H1 (cell line): ENCODE measurements around the gene MGAT2. TPM values are rescaled to one million over a fixed set of nuclear protein-coding genes. Genes with fewer than 3 reads are reported as not detected.
A peak's percentile ranks its signal among the peaks of the same experiment; 100 is the strongest.
"Not testable (repeated sequence)": the region's sequence is repeated elsewhere in the genome, so short reads cannot be mapped to it uniquely, and the experiment has no call there.

Experiments used
- CTCF ChIA-PET: fragments of 300-600 bp; sonication (Branson Sonifier 250); formaldehyde crosslinking; loops from one replicate; lab custom pipeline; 2021; ENCODE audit not compliant: partially characterized antibody; lab: Charles Lee
- POLR2A ChIA-PET: fragments of 300-600 bp; sonication (Branson Sonifier 250); formaldehyde crosslinking; loops from one replicate; lab custom pipeline; 2021; ENCODE audit warnings: inconsistent platforms; ENCODE audit not compliant: partially characterized antibody; lab: Charles Lee
- DNase-seq, 2 experiments: peaks; one replicate each; pipeline versions ENCODE4 v3.0.0 to v3.0.0-alpha.2; 2010 to 2022; ENCODE audit warnings: low spot score in 2 of 2, low read depth in 1 of 2, mixed read lengths in 1 of 2
- FAIRE-seq: peaks from 2 replicates; lab custom pipeline; 2011; peaks lifted over from hg19 to GRCh38; lab: Jason Lieb, UNC
- H2AFZ ChIP-seq: 2 replicates; pipeline ENCODE4 v1.8.1; 2012; ENCODE audit warnings: low read length, inconsistent platforms
- H2AK5ac ChIP-seq: 2 replicates; pipeline ENCODE4 v1.6.1; 2013; ENCODE audit warnings: low read depth, low read length
- H2BK120ac ChIP-seq: replicated peaks from 2 replicates; pipeline ENCODE3; 2013; ENCODE audit warnings: low read depth, low read length, inconsistent platforms
- H2BK12ac ChIP-seq: 2 replicates; pipeline ENCODE4 v1.6.1; 2013; ENCODE audit warnings: low read depth, low read length
- H2BK15ac ChIP-seq: 2 replicates; pipeline ENCODE4 v1.6.1; 2013; ENCODE audit warnings: low read length
- H2BK20ac ChIP-seq: 2 replicates; pipeline ENCODE4 v1.6.1; 2013; ENCODE audit warnings: low read length
- H2BK5ac ChIP-seq: 2 replicates; pipeline ENCODE4 v1.6.1; 2013; ENCODE audit warnings: low read depth, low read length
- H3K14ac ChIP-seq: 2 replicates; pipeline ENCODE4 v1.6.1; 2013; ENCODE audit warnings: inconsistent platforms; ENCODE audit not compliant: insufficient read length
- H3K18ac ChIP-seq: 2 replicates; pipeline ENCODE4 v1.6.1; 2013; ENCODE audit warnings: low read length; ENCODE audit errors: extremely low read depth
- H3K23ac ChIP-seq: 2 replicates; pipeline ENCODE4 v1.6.1; 2013; ENCODE audit warnings: inconsistent platforms; ENCODE audit not compliant: insufficient read length
- H3K23me2 ChIP-seq: 2 replicates; pipeline ENCODE4 v1.6.1; 2013; ENCODE audit warnings: low read depth, low read length
- H3K27ac ChIP-seq: 2 replicates; pipeline ENCODE4 v1.6.1; 2011; ENCODE audit warnings: low read depth, low read length, inconsistent platforms
- H3K27me3 ChIP-seq, 4 experiments: replicated peaks in 1 of 4; 1 replicate in 1 of 4; 2 replicates in 3 of 4; pipeline versions ENCODE4 v1.6.1 to v1.8.1; 2011 to 2013; ENCODE audit warnings: low read length in 3 of 4, mild to moderate bottlenecking in 3 of 4, inconsistent platforms in 2 of 4, mixed read lengths in 2 of 4, moderate library complexity in 1 of 4; ENCODE audit not compliant: control insufficient read depth in 3 of 4, insufficient read depth in 3 of 4; ENCODE audit errors: extremely low read depth in 1 of 4
- H3K36me3 ChIP-seq, 4 experiments: 2 replicates each; pipeline versions ENCODE4 v1.6.1 to v1.8.1; 2011 to 2013; ENCODE audit warnings: mild to moderate bottlenecking in 4 of 4, low read length in 3 of 4, moderate library complexity in 2 of 4, control low read depth in 1 of 4, inconsistent platforms in 1 of 4; ENCODE audit not compliant: insufficient read depth in 4 of 4, control insufficient read depth in 2 of 4
- H3K4ac ChIP-seq: replicated peaks from 2 replicates; pipeline ENCODE3; 2013; ENCODE audit warnings: low read length, low read depth, mixed read lengths, inconsistent platforms; ENCODE audit not compliant: insufficient read length
- H3K4me1 ChIP-seq, 4 experiments: replicated peaks in 1 of 4; 1 replicate in 1 of 4; 2 replicates in 3 of 4; pipeline versions ENCODE4 v1.6.1 to v1.8.1; 2011 to 2013; ENCODE audit warnings: low read length in 3 of 4, inconsistent platforms in 2 of 4, mixed read lengths in 1 of 4; ENCODE audit not compliant: insufficient read depth in 4 of 4, control insufficient read depth in 3 of 4
- H3K4me2 ChIP-seq, 2 experiments: 2 replicates each; pipeline versions ENCODE4 v1.6.1 to v1.8.1; 2011 to 2013; ENCODE audit warnings: low read depth in 2 of 2, low read length in 2 of 2, control low read depth in 1 of 2, inconsistent platforms in 1 of 2, mild to moderate bottlenecking in 1 of 2; ENCODE audit not compliant: insufficient read depth in 1 of 2
- H3K4me3 ChIP-seq, 4 experiments: fragments of 200-600, 300-600 bp in 1 of 4; sonication (generic), shearing (Covaris generic), sonication (Bioruptor Twin) in 1 of 4; 2 replicates each; pipeline versions ENCODE4 v1.5.1 to v1.8.1; 2011 to 2016; ENCODE audit warnings: low read length in 4 of 4, low read depth in 3 of 4, control low read depth in 2 of 4, inconsistent platforms in 2 of 4, mild to moderate bottlenecking in 2 of 4, mixed read lengths in 1 of 4, moderate library complexity in 1 of 4; ENCODE audit not compliant: insufficient read depth in 2 of 4; ENCODE audit errors: extremely low read depth in 1 of 4
- H3K56ac ChIP-seq: replicated peaks from 2 replicates; pipeline ENCODE3; 2013; ENCODE audit warnings: low read depth, mild to moderate bottlenecking, mixed read lengths, low read length, inconsistent platforms; ENCODE audit not compliant: insufficient read length
- H3K79me1 ChIP-seq: 2 replicates; pipeline ENCODE4 v1.6.1; 2013; ENCODE audit warnings: low read depth, low read length, control low read depth
- H3K79me2 ChIP-seq, 2 experiments: 2 replicates each; pipeline versions ENCODE4 v1.6.1 to v1.8.1; 2012 to 2013; ENCODE audit warnings: low read length in 2 of 2, mild to moderate bottlenecking in 2 of 2, inconsistent platforms in 1 of 2; ENCODE audit not compliant: insufficient read depth in 2 of 2, control insufficient read depth in 1 of 2
- H3K9ac ChIP-seq, 4 experiments: replicated peaks in 1 of 4; 1 replicate in 1 of 4; 2 replicates in 3 of 4; pipeline versions ENCODE4 v1.6.1 to v1.8.1; 2011 to 2013; ENCODE audit warnings: low read depth in 3 of 4, low read length in 3 of 4, control low read depth in 2 of 4, mild to moderate bottlenecking in 2 of 4, moderate library complexity in 2 of 4, inconsistent platforms in 1 of 4; ENCODE audit errors: extremely low read depth in 1 of 4
- H3K9me3 ChIP-seq, 2 experiments: 2 replicates each; pipeline versions ENCODE4 v1.6.1 to v1.8.1; 2012 to 2013; ENCODE audit warnings: mild to moderate bottlenecking in 2 of 2, moderate library complexity in 2 of 2, control low read depth in 1 of 2, inconsistent platforms in 1 of 2, low read depth in 1 of 2, low read length in 1 of 2, mixed read lengths in 1 of 2; ENCODE audit not compliant: insufficient read depth in 2 of 2
- H4K20me1 ChIP-seq, 2 experiments: replicated peaks in 1 of 2; 2 replicates each; pipeline versions ENCODE3 to v1.8.1; 2011 to 2013; ENCODE audit warnings: inconsistent platforms in 2 of 2, low read length in 2 of 2, mild to moderate bottlenecking in 1 of 2; ENCODE audit not compliant: insufficient read depth in 2 of 2, control insufficient read depth in 1 of 2
- H4K5ac ChIP-seq: 2 replicates; pipeline ENCODE4 v1.6.1; 2013; ENCODE audit warnings: low read length, low read depth, mixed read lengths, inconsistent platforms; ENCODE audit not compliant: insufficient read length
- H4K8ac ChIP-seq: 2 replicates; pipeline ENCODE4 v1.8.0; 2013; ENCODE audit warnings: mild to moderate bottlenecking, moderate library complexity, low read length, inconsistent platforms; ENCODE audit not compliant: insufficient read depth; ENCODE audit errors: extremely low read depth
- H4K91ac ChIP-seq: replicated peaks from 2 replicates; pipeline ENCODE3; 2013; ENCODE audit warnings: low read length, mixed read lengths, inconsistent platforms; ENCODE audit not compliant: insufficient read length
- CHD1 ChIP-seq: IDR thresholded peaks from 2 replicates; pipeline ENCODE4 v1.6.1; 2012; ENCODE audit warnings: low read depth, low read length, improper control_type of control experiment
- POLR2AphosphoS5 ChIP-seq: IDR thresholded peaks from 2 replicates; pipeline ENCODE4 v1.6.1; 2011; ENCODE audit warnings: low read depth, low read length
- WGBS, 2 experiments: shearing (Covaris generic) in 1 of 2; methylation state at CpG; one replicate each; pipeline versions ENCODE4 v1.1.6 to v1.1.7; 2013 to 2015; ENCODE audit warnings: low lambda C conversion rate in 2 of 2, mixed read lengths in 2 of 2, inconsistent platforms in 1 of 2, low coverage in 1 of 2, missing lambda C conversion rate in 1 of 2; ENCODE audit not compliant: insufficient replicate concordance in 2 of 2, insufficient coverage in 1 of 2, insufficient read length in 1 of 2; ENCODE audit errors: extremely low coverage in 1 of 2, missing lambda C conversion rate in 1 of 2; 5-methylcytosine and 5-hydroxymethylcytosine counted together
- polyA plus RNA-seq, 7 experiments: library from polyadenylated mRNA; depleted of rRNA in 3 of 7; stranded (reverse) in 5 of 7; unstranded in 2 of 7; fragments of >200 nt in 5 of 7; fragments of 200-250 nt in 2 of 7; gene quantifications; 1 replicate in 5 of 7; 2 replicates in 1 of 7; 4 replicates in 1 of 7; pipeline versions ENCODE4 v1.2.1 to v1.2.3, GENCODE V29; 2011 to 2013; ENCODE audit warnings: missing spikeins in 2 of 7, mixed read lengths in 2 of 7
- total RNA-seq: library from RNA; stranded (reverse); fragmentation: NEBNext Ultra II Directional; extraction: Animal tissue kit (Norgen Biotek cat#: 25700); gene quantifications from 2 replicates; pipeline ENCODE4 v1.2.1, GENCODE V29; 2021

Gene MGAT2
- total and polyA plus RNA-seq, 2 of the 8 experiments (the other 6 are each of a cell fraction or from before 2014, with no cell fraction given) = 10.6 to 23.7 TPM

DNA sequence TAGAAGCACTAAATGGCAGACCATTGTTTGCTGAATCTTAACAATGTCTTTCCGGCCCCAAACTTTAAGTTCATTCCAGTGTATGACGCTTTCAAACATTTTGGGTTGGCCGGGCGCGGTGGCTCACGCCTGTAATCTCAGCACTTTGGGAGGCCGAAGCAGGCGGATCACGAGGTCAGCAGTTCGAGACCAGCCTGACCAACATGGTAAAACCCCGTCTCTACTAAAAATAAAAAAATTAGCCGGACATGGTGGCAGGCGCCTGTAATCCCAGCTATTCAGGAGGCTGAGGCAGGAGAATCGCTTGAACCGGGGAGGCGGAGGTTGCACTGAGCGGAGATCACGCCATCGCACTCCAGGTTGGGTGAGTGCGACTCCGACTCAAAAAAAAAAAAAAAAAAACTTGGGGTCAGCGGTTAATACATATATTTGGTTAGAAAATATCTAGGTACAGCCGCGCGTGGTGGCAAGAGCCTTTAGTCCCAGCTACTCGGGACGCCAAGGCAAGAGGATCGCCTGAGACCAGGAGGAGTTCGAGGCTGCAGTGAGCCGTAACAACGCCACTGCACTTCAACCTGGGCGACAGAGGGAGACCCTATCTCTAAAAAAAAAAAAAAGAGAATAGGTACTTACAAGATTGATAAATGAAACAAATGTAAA is 35.5 kb upstream of the MGAT2 start:
- H4K5ac ChIP-seq, H2BK120ac ChIP-seq, H3K4me1 ChIP-seq, H3K9me3 ChIP-seq, DNase-seq, H3K27me3 ChIP-seq, H2BK20ac ChIP-seq, H4K91ac ChIP-seq, FAIRE-seq, H3K4ac ChIP-seq, H3K14ac ChIP-seq, H3K23me2 ChIP-seq, H2BK12ac ChIP-seq, H3K79me1 ChIP-seq, H2AFZ ChIP-seq, H3K23ac ChIP-seq, H2BK15ac ChIP-seq, H2AK5ac ChIP-seq: not testable (repeated sequence)
- H3K36me3 ChIP-seq = peaks cover 0 to 37% (median 18%) of the 10 kb centered on the region in 4 experiments; a peak in 6 of 8 replicates
- POLR2A ChIA-PET = interaction anchor here (0.7 to 11.0 kb wide), 24 partner anchors 8 to 1016 kb away, joined by 3 to 169 read pairs (median 4); partner anchors contain the start of genes DNAAF2, KLHDC1, KLHDC2 and LRR1
- peaks cover 11 to 24% of the 10 kb centered on the region in 2 experiments for H4K20me1 ChIP-seq
- peaks cover 23 to 56% of the 10 kb centered on the region in 2 experiments for H3K79me2 ChIP-seq
- peak overlapping the region; percentile 96 to 99 (median 98) for H3K9ac ChIP-seq
- CTCF ChIA-PET = interaction anchor here (1.2 to 2.8 kb wide), 4 partner anchors 13 to 124 kb away, joined by 3 to 18 read pairs (median 6); partner anchors contain the start of gene LRR1
- 4% methylated on average over 31 of the region's 32 CpGs; no CpG with 5 or more reads in 1 of the 2 experiments for WGBS, 2 experiments
- H3K18ac ChIP-seq = 0 out of 2 replicates have a peak overlapping the region, but pooled peaks have one; percentile 39
- peak overlapping the region; percentile 98 to 100 (median 98) for H3K4me3 ChIP-seq
- peak overlapping the region; percentile 68 to 78 for H3K4me2 ChIP-seq
- peak overlapping the region; percentile 57 for H3K56ac ChIP-seq
- H2BK5ac ChIP-seq = peak overlapping the region; percentile 95; the same call in 1 of the 2 replicates
- H4K8ac ChIP-seq = peak overlapping the region; percentile 19; the same call in 1 of the 2 replicates
- TF ChIP-seq POLR2AphosphoS5 (peak; percentile 17; the same call in 1 of the 2 replicates), CHD1 (peak; percentile 60; the same call in 1 of the 2 replicates)
- peak overlapping the region; percentile 96 for H3K27ac ChIP-seq
